Measurements from ENCODE around the gene DENND10. TPM values are rescaled to one million over a fixed set of nuclear protein-coding genes. Genes with fewer than 3 reads are reported as not detected.

Gene DENND10
- total and polyA plus RNA-seq, 11 donors = 7.9 to 31.0 (median 23.3) TPM

- Histone ChIP-seq H3K4me3 (peak within 1 kb of the TSS; percentile 76 to 100 (median 88)), H3K27me3 (no peaks in the 10 kb centered on the region), H3K36me3 (peaks cover 0 to 4% (median 0%) of the 10 kb centered on the region in 9 donors), H3K4me1 (peaks cover 0 to 43% (median 32%) of the 10 kb centered on the region in 12 donors), H3K9me3 (no peaks in the 10 kb centered on the region), H3K27ac (peak within 1 kb of the TSS; percentile 95 to 100 (median 98))
- 0 to 1% (median 0%) methylated on average over 23 to 74 of the region's 74 CpGs for WGBS, 4 donors
- intact Hi-C loops (cut with DNase I) = loop anchor here in 4 of 10 donors (1.0 to 2.0 kb wide), 3 partner anchors 20 to 85 kb away; partner anchors contain the start of genes DENND10 (in 3 of the 4) and SFXN4 (in 1 of the 4)
- TF ChIP-seq POLR2A (IDR thresholded peaks at IDR 0.05) (peak; percentile 50 to 91), CTCF (IDR thresholded peaks at IDR 0.05) (no peak)
- DNase-seq (peak; percentile 93 to 97 (median 94)), ATAC-seq (peak; percentile 92 to 97 (median 97))
These were observed 23.2 kb upstream of the DENND10 start, which contains the start of gene EIF3A for GRCh38 chr10:119080521-119081259. TSS of gene EIF3A (minus strand) at chr10:119080817. CDS start at chr10:119080676, 141 bp downstream.

- H3K4me1 ChIP-seq = peaks cover 0 to 8% (median 0%) of the 10 kb centered on the region in 12 donors
- 91 to 94% (median 94%) methylated on average over 11 of the region's 11 CpGs for WGBS, 4 donors
- no peaks in the 10 kb centered on the region for H3K36me3 ChIP-seq
- no peak overlapping the region for H3K4me3 ChIP-seq
- TF ChIP-seq POLR2A (IDR thresholded peaks at IDR 0.05) (no peak), CTCF (IDR thresholded peaks at IDR 0.05) (no peak)
- H3K27ac ChIP-seq = no peak overlapping the region
- no peak for DNase-seq
- intact Hi-C loops (cut with DNase I) = no loop called here
- no peak for ATAC-seq
- H3K27me3 ChIP-seq = no peaks in the 10 kb centered on the region
- H3K9me3 ChIP-seq = no peaks in the 10 kb centered on the region
These were observed 19.0 kb upstream of the DENND10 start for GRCh38 chr10:119084896-119085295.

GRCh38 chr10:119087271-119087882, 16.5 kb upstream of the DENND10 start:
- H3K36me3 ChIP-seq = no peaks in the 10 kb centered on the region
- WGBS, 4 donors = 58 to 66% (median 62%) methylated on average over 4 of the region's 4 CpGs
- TF ChIP-seq POLR2A (IDR thresholded peaks at IDR 0.05) (no peak), CTCF (IDR thresholded peaks at IDR 0.05) (no peak)
- no peaks in the 10 kb centered on the region for H3K4me1 ChIP-seq
- H3K9me3 ChIP-seq = no peaks in the 10 kb centered on the region
- intact Hi-C loops (cut with DNase I) = no loop called here
- no peaks in the 10 kb centered on the region for H3K27me3 ChIP-seq
- no peak for DNase-seq
- H3K27ac ChIP-seq = no peak overlapping the region
- no peak for ATAC-seq
- no peak overlapping the region for H3K4me3 ChIP-seq

Data from heart left ventricle (tissue), 16 donors.